Measurements from ENCODE around the gene CPB2. TPM values are rescaled to one million over a fixed set of nuclear protein-coding genes. Genes with fewer than 3 reads are reported as not detected.

CPB2 gene
- total and polyA plus RNA-seq, 2 donors, result 0.24 TPM; not detected in 1

- H3K27ac ChIP-seq (ENCODE audit: low read depth), result no peak overlapping the region
- WGBS, result 100% methylated on average over 1 of the region's 1 CpG
- H3K36me3 ChIP-seq (ENCODE audit: insufficient read depth), result peaks cover 2% of the 10 kb centered on the region
- H3K4me3 ChIP-seq (ENCODE audit: low read depth, low read length), result no peak overlapping the region
- no peaks in the 10 kb centered on the region for H3K4me1 ChIP-seq (ENCODE audit: insufficient read depth)
- DNase-seq (ENCODE audit: extremely low spot score), result no peak
Measured at GRCh38 chr13:46004491-46004890, 100.3 kb downstream of the CPB2 start.

Other genes with a start within 250 kb of the CPB2 start
- gene ZC3H13, start 52.3 kb downstream of the CPB2 start, total RNA-seq, result 47.3 TPM
- gene ZC3H13, start 52.3 kb downstream of the CPB2 start, polyA plus RNA-seq, result 24.1 TPM
- 43.5 TPM for gene LCP1, start 77.1 kb upstream of the CPB2 start, total RNA-seq
- 26.7 TPM for gene LCP1, start 77.1 kb upstream of the CPB2 start, polyA plus RNA-seq
- gene LRRC63, start 106.9 kb upstream of the CPB2 start, total RNA-seq, result 1.2 TPM
- gene LRRC63, start 106.9 kb upstream of the CPB2 start, polyA plus RNA-seq, result not detected

All from urinary bladder (tissue), 4 donors.